ENCODE data around the gene LTC4S.
A peak's percentile ranks its signal among the peaks of the same experiment; 100 is the strongest.

The LTC4S gene

DNA sequence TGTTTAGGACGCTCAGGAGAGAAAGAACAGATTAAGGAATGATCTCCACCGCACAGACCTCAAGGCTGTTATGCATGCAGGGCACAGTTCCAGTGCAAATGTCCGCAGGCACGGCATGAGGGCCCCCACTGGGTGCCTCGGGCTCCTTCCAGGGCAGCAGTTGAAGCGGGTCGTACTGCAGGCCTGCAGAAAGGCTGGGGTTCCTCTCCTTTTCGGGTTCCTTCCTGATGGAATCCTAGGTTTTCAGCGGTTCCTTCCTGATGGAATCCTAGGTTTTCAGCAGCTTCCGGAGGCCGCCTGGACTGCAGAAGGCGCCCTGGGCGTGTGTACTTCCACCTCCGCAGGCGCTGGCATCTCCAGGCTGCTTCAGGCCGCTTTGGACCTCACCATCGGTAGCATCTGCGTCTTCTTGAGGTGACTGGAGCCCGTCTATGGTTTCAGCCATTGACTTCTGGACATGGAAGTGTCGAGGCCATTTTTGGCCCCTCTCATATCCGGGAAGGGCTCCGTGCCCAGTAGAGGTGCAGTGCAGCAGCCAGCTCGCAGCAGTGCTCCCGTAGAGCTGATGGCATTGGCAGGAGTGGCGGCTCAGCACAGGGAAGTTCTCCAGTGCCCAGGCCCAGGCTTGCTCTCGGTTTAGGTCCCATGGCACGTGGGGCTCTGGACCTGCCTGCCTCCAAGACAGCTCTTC lies 18.5 kb downstream of the LTC4S start:
- DNase-seq, result no peak

DNA sequence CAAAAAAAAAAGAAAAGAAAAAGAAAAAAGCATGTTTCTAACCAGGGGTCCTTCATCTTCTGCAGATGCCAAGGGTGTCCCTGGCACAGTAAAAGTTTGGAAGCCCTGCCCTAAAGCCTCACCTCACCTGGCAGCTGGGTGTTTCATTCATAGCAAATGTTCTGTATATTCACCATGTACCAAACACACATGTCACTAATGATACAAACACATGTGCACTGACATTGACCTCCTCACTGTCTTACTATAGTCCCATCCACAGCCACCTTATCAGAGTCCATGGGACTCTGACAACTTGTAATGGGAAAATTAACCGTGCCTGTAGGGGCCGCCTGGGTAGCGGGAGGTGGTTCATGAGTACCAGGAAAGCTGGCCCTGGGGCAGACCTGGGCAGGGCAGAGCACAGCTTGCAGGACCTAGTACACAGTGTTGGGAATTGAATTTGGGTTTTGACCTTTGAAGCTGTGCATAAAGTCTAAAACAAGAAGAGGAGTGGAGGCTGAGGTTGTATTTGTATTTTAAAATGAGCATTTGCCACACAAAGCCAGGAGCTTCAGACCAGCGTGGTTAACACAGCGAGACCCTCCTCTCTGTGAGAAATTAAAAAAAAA lies 19.3 kb downstream of the LTC4S start:
- no peak for DNase-seq

DNA sequence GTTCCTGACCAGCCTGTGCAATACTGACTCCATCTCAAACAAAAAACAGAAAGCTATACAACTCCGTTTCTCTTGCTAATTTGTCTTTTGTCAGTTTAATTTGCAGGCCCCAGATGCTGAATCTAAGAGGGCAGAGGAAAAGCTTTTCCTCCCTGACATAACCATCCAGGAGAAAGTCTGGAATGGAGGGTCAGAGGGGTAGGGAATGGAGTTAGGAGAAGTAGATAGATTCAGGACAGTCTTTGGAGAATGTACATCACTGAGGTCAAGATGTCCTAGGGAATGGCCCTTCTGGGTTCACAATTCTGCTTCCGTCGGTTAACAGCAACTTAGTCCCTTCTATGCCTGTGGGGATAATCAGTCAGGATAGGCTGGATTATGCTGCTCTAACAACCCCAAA lies 20.3 kb downstream of the LTC4S start:
- no peak for DNase-seq

DNA sequence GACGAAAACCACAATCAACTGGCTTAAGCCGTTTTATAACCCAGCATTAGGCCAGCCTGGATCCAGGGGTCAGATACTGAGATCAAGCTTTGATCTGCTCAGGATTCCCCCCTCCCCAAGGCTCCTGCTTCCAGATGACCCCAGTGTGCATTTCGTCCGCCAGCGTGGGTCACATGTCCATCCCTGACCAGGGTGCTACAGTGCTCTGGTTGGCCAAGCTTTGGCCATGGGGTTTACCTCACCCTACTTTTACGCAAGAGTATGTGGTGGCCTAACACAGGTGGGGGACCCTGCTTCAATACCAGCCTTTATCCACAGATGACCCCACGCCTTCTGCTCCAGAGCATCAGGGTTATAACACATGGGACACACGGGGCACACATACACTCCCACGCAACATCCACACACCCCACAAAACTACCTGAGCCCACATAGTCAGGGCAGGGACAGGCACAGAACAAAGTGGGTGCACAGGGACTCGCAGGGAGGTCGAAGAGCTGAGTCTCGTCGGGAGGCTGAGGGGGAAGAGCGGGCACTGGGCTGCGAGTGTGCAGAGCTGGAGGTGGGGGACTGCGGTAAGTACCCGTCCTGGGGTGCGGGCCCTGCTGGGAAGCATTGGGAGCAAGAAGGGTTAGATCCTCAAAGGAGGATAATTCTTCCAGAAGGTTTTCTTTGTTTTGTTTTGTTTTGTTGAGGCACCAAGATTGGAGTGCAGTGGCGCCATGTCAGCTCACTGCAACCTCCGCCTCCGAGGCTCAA lies 21.9 kb downstream of the LTC4S start:
- no peak for DNase-seq

DNA sequence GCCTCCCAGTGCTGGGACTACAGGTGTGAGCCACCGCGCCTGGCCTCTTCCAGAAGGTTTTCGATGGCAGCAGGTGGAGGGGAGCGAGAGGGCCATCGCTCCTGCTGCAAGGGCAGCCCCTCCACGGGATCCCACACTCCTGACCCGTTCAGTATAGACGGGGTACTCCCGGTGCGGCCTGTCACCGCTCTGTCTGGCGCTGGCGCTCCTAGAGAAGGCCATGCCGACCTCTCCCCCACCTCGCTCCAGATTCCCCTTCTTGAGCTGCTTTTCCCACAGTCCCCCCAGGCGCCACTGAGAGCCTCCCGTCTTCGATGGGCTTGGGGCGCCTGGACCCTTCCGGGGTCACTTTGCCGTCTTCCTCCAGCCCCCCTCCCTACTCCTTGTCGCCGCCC lies 22.6 kb downstream of the LTC4S start:
- no peak for DNase-seq

DNA sequence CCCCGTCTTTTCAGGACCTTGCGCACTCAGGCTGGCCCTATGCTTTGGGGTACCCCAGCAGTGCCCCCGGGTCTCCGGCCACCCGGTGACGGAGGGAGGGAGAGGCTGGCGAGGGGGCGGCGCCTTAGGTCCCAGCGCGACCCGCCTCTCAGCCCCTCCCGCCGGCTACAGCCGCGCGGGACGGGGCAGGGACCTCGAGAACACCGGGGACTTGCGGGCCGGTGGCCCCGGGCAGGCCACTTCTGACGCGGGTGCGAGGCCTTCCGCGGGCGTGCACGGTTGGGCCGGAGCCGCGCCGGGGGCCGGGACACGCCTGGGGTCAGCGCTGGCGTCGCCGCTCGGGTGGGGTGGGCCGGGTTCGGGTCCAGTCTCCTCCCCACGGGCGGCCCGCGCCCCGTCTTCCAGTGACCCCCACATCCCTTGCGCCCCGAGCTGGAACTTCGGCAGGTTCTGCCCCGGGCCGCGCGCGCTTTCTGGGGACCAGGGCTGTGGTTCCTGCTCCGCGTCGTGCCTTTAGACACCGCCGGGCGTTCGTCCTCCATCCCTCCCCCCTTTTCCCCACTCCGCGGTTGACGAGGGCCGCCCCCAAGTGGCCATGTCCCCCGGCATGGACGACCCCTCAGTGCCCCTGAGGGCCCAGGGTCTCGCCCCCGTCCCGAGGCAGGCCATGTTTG lies 23.1 kb downstream of the LTC4S start:
- no peak for DNase-seq

DNA sequence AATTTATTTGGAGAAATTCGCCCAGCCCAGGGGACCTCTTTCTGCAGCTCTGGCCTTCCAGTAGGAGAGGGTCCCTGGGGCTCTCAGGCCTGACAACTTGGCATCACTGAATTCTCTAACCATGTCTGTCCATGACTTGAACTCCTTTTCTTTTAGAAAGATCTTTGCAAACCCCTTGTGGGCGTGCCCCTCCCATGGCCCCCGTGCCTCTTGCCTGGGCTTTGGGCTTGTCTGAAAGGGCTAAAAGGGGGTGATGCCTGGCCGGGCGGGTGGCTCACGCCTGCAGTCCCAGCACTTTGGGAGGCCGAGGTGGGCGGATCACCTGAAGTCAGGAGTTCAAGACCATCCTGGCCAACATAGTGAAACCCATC lies 23.7 kb downstream of the LTC4S start:
- no peak for DNase-seq

DNA sequence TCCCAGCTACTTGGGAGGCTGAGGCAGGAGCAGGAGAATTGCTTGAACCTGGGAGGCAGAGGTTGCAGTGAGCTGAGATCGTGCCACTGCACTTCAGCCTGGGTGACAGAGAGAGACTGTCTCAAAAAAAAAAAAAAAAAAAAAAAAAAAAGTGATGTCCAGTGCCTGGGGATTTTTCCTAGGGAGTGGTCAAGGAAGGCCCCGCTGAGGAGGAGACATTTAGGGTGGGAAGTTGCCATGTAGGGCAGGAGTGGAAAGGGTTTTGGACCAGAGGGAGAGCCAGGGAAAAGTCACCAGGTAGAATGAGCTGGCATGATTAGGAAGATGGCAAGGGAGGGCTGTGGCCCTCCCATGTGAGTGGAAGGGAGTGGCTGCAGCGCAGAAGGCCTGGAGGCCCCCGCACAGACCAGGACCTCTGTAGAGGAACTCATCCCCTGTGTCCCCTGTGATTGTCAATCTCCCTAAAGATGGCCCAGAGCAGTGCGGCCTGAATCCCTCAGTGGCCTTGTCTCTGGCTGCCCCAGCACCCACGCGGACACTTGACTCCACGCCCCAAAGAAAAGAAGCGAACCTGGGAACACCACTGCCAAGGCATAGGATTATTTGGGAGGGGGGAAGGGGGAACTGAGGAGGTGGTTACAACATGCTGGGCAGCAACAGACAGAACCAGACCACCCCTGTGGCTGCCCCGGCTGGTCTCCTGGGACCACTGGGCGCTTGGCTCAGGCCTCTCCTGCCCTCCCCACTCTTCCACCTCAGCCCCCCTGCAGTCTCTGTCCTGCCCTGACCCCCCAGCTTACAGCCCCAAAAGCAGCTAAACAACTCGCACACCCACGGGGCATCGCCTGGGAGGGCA lies 24.3 kb downstream of the LTC4S start:
- DNase-seq, result no peak

DNA sequence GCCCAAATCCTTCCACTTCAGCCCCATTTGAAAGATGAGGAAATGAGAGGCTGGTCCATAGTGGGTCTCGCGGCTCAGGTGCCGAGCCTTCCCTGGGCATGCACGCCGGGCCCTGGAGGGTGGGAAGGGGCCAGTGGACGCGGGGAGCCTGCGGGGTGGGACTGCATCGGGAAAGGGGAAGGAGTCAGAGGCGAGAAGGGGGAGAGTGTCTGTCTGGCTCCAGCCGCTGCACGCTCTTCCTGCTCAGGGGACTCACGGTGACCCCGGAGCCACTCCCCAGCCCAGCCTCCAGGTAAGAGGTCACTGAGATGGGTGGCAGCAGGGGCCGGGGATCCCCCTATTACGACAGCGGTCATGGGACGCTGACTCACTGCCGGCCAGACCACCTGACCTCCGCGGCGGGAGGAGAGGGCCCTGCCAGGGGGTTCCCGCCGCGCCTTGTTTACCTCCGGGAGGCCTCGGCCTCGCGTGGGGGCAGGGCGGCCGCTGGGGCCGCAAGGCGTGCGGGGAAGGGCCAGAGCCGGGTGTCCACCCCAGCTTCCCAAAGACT lies 25.0 kb downstream of the LTC4S start:
- peak; percentile 95 for DNase-seq

DNA sequence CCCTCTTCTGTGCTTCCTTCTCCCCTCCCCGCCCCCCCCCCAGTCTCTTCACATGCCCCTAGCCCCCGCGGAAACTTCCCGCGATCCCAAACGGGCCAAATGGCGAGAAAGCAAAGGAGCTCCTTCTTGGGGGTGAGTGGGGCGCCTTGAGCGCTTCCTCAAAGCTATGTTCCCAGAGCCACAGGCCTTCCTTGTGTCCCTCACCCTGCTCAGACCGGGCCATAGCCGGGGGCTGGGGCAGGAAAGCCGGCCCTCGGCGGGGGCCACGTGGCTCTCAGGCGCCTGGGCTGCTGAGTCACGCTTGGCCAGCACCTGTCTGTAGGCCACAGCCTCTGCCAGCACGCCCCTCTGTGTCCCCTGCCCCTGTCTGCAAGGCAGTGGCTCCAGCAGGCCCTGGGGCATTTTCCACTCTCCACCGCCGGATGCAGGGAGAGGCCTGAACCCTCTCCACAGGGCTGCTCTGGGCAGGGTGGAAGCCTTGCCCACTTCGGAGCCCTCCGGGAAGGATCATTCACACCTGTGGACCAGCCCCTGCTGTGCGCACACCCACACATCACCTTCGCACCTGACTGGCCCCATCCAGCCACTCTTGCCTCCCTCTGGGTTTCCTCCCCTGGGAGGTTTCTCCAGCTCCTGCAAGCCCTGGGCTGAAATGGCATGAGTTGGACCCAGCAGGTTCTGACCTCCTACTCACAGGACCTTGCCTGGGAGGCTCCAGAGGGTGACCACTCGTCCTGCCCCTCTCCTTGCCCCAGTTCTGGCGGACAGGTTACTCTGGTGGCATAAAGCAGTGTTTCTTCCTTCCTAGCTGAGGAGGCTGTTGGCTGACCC lies 25.7 kb downstream of the LTC4S start:
- peak; percentile 53 for DNase-seq

DNA sequence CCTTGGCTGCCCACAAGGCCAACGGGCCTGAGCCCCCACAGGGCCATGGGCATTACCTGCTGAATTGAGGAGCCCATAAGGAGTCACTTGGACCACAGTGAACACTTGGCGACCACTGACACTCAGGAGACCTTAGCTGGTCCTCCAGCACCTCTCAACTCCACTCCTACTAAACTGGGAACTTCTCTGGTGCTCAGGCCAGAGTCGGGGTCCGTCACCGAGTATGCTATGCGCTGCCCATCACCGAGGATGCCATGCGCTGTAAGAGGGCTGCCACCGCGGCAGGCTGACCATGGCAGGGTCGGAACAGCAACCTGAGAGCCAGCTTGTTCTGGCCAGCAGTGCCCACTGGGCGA lies 26.3 kb downstream of the LTC4S start:
- no peak for DNase-seq

DNA sequence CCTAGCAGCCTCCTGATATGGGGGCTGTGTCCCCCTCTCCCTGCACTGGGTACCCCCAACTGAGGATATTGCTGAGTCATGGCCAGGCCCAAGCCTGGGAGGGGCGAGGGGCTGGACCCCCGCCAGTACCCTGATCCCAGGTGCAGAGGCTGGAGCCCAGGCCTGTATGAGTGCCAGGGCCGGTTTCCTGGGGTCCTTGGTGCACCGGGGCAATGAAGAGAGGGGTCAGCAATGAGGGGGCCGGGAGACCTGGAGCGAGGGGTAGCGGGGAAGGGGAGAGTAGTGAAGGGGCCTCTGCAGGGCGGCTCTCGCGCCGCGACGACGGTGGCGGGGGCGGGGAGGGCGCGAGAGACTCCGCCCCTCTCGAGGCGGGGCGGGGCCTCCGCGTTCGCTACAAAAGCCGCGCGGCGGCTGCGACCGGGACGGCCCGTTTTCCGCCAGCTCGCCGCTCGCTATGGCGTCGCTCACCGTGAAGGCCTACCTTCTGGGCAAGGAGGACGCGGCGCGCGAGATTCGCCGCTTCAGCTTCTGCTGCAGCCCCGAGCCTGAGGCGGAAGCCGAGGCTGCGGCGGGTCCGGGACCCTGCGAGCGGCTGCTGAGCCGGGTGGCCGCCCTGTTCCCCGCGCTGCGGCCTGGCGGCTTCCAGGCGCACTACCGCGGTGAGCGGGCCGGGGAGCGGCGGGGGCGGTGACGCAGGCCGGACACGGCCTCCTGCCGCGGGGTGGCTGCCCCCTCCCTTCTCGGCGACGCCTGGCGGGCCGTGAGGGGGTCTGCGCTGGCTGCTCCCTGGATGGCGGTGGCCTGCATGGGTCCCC lies 26.9 kb downstream of the LTC4S start, which contains the start of gene SQSTM1:
TSS of gene SQSTM1 (plus strand) at position 423 of the 815 bp plus-strand sequence. CDS start at position 455, 32 bp downstream.
- DNase-seq, result peak; percentile 81

DNA sequence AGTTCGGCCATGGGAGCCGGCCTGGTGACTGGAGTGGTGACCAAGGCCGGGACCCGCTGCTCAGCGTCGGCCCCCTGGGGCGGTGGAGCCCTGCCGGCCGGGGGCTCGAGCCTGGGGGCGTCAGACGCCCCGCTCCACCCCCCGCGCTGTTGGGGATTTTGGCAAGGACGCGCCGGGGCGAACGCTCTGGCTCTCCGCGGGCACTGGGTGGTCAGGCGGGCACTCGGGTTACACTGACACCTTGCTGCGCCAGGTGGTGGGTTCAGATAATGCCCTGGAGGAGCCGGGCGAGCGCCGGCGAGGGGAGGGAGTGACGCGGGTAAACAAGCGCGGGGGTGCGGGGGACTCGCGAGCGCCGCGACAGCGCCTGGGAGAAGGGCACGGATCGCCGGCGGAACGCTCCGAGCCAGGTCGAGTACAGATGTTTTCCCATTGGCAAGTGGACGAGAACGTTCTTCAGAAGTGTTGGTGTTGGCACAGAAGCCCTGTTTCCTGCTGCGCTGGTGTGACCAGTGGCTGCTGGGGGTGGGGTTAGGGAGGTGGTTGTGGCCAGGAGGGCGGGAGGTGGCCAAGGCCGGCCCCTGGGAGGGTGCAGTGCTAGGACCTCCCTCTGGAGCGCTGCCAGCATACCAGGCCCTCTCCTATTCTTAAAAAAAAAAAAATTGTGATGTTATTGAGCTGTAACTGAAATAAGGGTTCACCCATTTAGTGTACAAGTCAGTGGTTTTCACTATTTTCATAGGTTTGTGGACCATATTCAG lies 27.7 kb downstream of the LTC4S start:
- peak; percentile 90 for DNase-seq

DNA sequence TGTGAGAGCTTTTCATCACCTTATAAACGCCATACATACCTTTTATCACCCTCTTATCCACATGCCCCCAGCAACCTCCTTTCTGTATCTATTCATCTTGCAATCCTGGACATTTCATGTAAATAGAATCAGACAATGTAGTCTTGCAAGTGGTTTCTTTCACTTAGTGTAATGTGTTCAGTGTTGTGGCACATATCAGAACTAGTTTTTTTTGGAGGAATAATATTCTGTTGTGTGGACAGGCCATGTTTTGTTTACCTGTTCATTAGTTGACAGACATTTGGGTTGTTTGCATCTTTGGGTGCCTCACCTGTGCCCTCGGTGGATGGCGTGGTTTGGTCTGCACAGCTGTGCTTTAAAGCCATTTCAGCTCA lies 28.3 kb downstream of the LTC4S start:
- DNase-seq, result no peak

DNA sequence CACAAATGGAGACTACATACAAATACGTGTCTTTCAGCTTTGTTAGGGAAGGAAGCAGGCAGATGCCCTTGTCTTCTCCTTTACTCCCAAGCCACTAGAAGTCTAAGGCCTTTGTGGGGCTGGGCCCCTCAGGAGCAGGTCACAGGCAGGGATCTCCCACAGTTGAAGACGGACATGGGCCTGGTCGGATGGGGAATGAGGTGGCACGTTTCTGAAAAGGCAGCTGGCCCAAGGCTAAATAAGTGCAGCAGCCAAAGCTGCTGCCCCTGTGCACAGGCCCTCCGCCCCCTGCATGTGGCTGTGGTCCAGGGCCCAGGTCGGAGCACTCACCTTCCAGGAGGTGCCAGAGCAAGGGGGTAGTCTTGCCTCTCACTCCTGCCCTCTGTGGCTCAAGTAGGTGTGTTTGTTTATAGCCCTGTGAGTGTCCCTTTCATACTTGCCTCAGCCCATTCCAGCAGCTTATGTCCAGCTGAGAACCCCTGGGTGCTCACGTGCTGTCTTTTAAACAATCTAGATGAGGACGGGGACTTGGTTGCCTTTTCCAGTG lies 28.7 kb downstream of the LTC4S start:
- no peak for DNase-seq

DNA sequence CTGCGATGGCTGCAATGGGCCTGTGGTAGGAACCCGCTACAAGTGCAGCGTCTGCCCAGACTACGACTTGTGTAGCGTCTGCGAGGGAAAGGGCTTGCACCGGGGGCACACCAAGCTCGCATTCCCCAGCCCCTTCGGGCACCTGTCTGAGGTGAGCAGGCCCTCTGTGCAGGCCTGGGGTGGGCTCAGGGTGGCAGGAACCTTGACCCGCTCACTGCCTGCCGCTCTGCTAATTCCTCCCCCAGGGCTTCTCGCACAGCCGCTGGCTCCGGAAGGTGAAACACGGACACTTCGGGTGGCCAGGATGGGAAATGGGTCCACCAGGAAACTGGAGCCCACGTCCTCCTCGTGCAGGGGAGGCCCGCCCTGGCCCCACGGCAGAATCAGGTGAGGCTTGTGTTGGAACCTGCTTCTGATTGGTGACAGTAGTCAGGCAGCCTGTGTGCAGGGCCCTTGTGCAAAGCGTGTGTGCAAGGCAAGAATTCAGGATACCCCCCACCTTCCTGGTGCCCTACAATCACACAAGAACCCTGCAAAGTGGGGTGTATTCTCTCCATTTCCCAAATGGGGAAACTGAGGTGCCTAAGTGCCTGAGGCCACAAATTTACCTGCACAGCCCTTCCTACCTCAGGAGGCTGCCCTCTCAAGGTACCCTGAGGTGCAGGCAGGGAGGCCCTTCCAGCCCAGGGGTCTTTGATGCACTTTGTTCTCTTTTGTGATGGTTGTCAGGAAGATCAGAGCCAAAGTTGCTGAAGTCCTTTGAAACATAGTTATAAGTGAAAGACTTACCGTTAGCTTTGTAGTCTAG lies 30.4 kb downstream of the LTC4S start:
- DNase-seq, result no peak

DNA sequence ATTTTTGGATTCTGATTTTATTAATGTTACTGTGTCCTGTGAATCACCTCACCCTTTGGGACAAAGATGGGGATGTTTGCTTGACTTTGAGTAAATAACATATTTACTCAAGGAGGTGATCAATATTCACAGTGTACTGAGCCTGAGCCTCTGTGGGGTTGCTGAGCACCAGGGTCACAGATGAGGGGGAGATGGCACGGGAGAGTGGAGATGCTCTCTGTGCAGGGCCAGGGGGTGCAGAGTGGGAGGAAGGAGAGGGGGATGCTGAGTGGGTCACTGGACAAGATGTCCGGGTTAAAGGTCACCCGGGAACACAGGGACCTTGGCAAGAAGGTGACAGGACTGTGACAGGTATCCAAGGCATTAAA lies 30.9 kb downstream of the LTC4S start:
- DNase-seq, result no peak

DNA sequence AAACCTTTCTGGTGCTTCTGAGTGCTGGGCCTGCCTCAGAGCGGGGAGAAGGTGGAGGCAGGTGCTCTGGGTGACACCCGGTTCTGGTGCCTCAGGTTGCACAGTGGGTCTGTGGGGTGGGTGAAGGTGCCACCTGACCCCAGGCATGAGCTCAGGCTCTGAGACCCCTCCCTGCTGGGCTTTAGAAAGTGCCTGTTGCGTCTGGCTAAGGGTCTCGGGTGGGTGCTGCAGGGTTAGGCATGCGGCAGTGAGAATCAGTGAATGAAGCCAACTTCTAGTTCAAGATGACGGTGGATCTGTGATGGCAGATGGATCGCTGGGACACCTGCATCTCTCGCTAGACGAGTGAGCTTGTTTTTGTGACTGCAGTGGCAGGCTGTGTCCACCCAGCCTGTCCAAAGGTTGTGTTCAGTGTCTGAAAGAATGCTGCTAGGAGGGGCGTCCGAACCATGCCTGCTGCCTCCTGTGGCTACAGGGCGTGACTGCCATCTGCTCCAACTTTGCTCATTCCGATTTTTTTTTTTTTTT lies 31.9 kb downstream of the LTC4S start:
- DNase-seq, result no peak

Measured in CD4-positive, alpha-beta T cell treated with Interferon gamma for 1 hour (primary cell).